GM19193 (cell line): ENCODE data around the gene MBD3.

Source experiments
- POLR2A ChIP-seq: IDR thresholded peaks from 4 replicates; pipeline ENCODE4 v1.6.1; 2011; ENCODE audit not compliant: insufficient read depth, insufficient read length; ENCODE audit errors: extremely low read depth

MBD3 gene

GRCh38 chr19:1574354-1575136 is 18.1 kb downstream of the MBD3 start:
- no peak for TF ChIP-seq POLR2A

GRCh38 chr19:1572795-1573194 is 19.9 kb downstream of the MBD3 start:
- no peak for TF ChIP-seq POLR2A

GRCh38 chr19:1571358-1571757 is 21.3 kb downstream of the MBD3 start:
- TF ChIP-seq POLR2A, result no peak

GRCh38 chr19:1570836-1571235 is 21.8 kb downstream of the MBD3 start:
- TF ChIP-seq POLR2A, result no peak

- TF ChIP-seq POLR2A, result no peak
Observed at GRCh38 chr19:1569997-1570396, 22.7 kb downstream of the MBD3 start.

GRCh38 chr19:1568320-1569019 is 24.2 kb downstream of the MBD3 start, which contains the start of gene MEX3D:
Gene MEX3D (minus strand): TSS chr19:1568325. CDS start chr19:1568058, 267 bp downstream.
- no peak for TF ChIP-seq POLR2A

- no peak for TF ChIP-seq POLR2A
Observed at GRCh38 chr19:1567848-1568227, 24.8 kb downstream of the MBD3 start.

GRCh38 chr19:1567116-1567847 is 25.4 kb downstream of the MBD3 start:
- TF ChIP-seq POLR2A, result no peak

- no peak for TF ChIP-seq POLR2A
Observed at GRCh38 chr19:1566392-1567115, 26.1 kb downstream of the MBD3 start.

GRCh38 chr19:1563251-1563650 is 29.4 kb downstream of the MBD3 start:
- TF ChIP-seq POLR2A, result no peak

GRCh38 chr19:1561236-1561842 is 31.3 kb downstream of the MBD3 start:
- no peak for TF ChIP-seq POLR2A

- TF ChIP-seq POLR2A, result no peak
Observed at GRCh38 chr19:1560286-1560882, 32.3 kb downstream of the MBD3 start.

- no peak for TF ChIP-seq POLR2A
Observed at GRCh38 chr19:1558552-1558951, 34.1 kb downstream of the MBD3 start.

GRCh38 chr19:1556390-1557070 is 36.1 kb downstream of the MBD3 start:
- TF ChIP-seq POLR2A, result no peak
